WERI-Rb-1 (cell line): ENCODE data around the gene RASSF7.

ENCODE experiments used
- DNase-seq: peaks from one replicate; pipeline ENCODE4 v3.0.0-alpha.2; 2020
- H3K27ac ChIP-seq: fragments of 250-450 bp; sonication (Bioruptor Pico); 2 replicates; pipeline ENCODE4 v1.5.1; 2020; ENCODE audit warnings: mild to moderate bottlenecking, moderate library complexity
- H3K27me3 ChIP-seq: fragments of 250-450 bp; sonication (Bioruptor Pico); 2 replicates; pipeline ENCODE4 v1.5.1; 2021; ENCODE audit warnings: mild to moderate bottlenecking, low read depth, moderate library complexity; ENCODE audit not compliant: insufficient read depth, severe bottlenecking
- H3K36me3 ChIP-seq: fragments of 250-450 bp; sonication (Bioruptor Pico); 2 replicates; pipeline ENCODE4 v1.5.1; 2020; ENCODE audit warnings: mild to moderate bottlenecking, moderate library complexity
- H3K4me3 ChIP-seq: 2 replicates; pipeline ENCODE4 v1.5.1; 2011; ENCODE audit warnings: low read depth, mild to moderate bottlenecking, control low read depth, low read length
- H3K9me3 ChIP-seq: fragments of 250-450 bp; sonication (Bioruptor Pico); 2 replicates; pipeline ENCODE4 v1.5.1; 2021; ENCODE audit warnings: mild to moderate bottlenecking, moderate library complexity; ENCODE audit not compliant: severe bottlenecking
- CTCF ChIP-seq: IDR thresholded peaks from 2 replicates; pipeline ENCODE4 v1.5.1; 2011; ENCODE audit warnings: low read depth, mild to moderate bottlenecking, control low read depth, inconsistent platforms, low read length

The RASSF7 gene

GRCh38 chr11:518463-519202 is 42.1 kb upstream of the RASSF7 start:
- TF ChIP-seq CTCF: peak; percentile 70
- no peaks in the 10 kb centered on the region; the same call in 1 of the 2 replicates for H3K36me3 ChIP-seq
- no peaks in the 10 kb centered on the region for H3K27me3 ChIP-seq
- no peak overlapping the region for H3K4me3 ChIP-seq
- peak overlapping the region; percentile 23; the same call in 1 of the 2 replicates for H3K27ac ChIP-seq
- H3K9me3 ChIP-seq: peaks cover 9% of the 10 kb centered on the region
- DNase-seq: peak; percentile 82

- H3K4me3 ChIP-seq: no peak overlapping the region
- DNase-seq: no peak
- no peaks in the 10 kb centered on the region for H3K36me3 ChIP-seq
- TF ChIP-seq CTCF: no peak
- peaks cover 9% of the 10 kb centered on the region for H3K9me3 ChIP-seq
- no peak overlapping the region for H3K27ac ChIP-seq
- H3K27me3 ChIP-seq: no peaks in the 10 kb centered on the region
These were observed 40.2 kb upstream of the RASSF7 start for GRCh38 chr11:520428-521176.

- H3K4me3 ChIP-seq: no peak overlapping the region
- no peaks in the 10 kb centered on the region for H3K36me3 ChIP-seq
- H3K9me3 ChIP-seq: peaks cover 9% of the 10 kb centered on the region
- no peak overlapping the region for H3K27ac ChIP-seq
- no peak for TF ChIP-seq CTCF
- no peak for DNase-seq
- H3K27me3 ChIP-seq: no peaks in the 10 kb centered on the region
These were observed 39.5 kb upstream of the RASSF7 start for GRCh38 chr11:521177-521688.

GRCh38 chr11:526192-526591 is 34.6 kb upstream of the RASSF7 start:
- no peak for TF ChIP-seq CTCF
- H3K27me3 ChIP-seq: no peaks in the 10 kb centered on the region
- no peak overlapping the region for H3K27ac ChIP-seq
- H3K4me3 ChIP-seq: no peak overlapping the region
- DNase-seq: no peak
- H3K36me3 ChIP-seq: peaks cover under 1% of the 10 kb centered on the region; the same call in 1 of the 2 replicates
- H3K9me3 ChIP-seq: no peaks in the 10 kb centered on the region

- peak; percentile 7 for DNase-seq
- no peak for TF ChIP-seq CTCF
- Histone ChIP-seq H3K36me3 (peaks cover 22% of the 10 kb centered on the region), H3K9me3 (no peaks in the 10 kb centered on the region), H3K27ac (no peak overlapping the region), H3K4me3 (no peak overlapping the region), H3K27me3 (no peaks in the 10 kb centered on the region)
These were observed 32.5 kb upstream of the RASSF7 start for GRCh38 chr11:528166-528814.
